ENCODE measurements around the gene ABCA8.

DNA sequence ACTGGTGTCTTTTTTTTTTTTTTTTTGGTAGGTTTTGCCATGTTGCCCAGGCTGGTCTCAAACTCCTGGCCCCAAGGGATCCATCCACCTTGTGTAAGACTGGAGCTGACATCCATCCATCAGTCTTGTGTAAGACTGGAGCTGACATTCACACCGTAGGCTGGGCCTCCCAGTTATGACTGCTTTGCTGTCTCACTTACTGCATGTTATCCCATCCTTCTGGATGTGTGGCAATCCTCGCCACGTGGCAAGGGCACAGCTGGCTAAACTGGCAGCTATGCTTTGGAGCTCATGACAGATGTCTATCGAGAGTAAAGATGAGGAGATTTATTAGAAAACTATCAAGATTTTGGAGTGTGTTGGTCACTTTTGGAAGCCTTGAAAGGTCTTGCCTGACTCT is 115.1 kb downstream of the ABCA8 start:
- TF ChIP-seq CREB1 (CRISPR knock-in tag; IDR thresholded peaks at IDR 0.05; ENCODE audit: low read depth) = no peak
- TF ChIP-seq, protein P1, sequence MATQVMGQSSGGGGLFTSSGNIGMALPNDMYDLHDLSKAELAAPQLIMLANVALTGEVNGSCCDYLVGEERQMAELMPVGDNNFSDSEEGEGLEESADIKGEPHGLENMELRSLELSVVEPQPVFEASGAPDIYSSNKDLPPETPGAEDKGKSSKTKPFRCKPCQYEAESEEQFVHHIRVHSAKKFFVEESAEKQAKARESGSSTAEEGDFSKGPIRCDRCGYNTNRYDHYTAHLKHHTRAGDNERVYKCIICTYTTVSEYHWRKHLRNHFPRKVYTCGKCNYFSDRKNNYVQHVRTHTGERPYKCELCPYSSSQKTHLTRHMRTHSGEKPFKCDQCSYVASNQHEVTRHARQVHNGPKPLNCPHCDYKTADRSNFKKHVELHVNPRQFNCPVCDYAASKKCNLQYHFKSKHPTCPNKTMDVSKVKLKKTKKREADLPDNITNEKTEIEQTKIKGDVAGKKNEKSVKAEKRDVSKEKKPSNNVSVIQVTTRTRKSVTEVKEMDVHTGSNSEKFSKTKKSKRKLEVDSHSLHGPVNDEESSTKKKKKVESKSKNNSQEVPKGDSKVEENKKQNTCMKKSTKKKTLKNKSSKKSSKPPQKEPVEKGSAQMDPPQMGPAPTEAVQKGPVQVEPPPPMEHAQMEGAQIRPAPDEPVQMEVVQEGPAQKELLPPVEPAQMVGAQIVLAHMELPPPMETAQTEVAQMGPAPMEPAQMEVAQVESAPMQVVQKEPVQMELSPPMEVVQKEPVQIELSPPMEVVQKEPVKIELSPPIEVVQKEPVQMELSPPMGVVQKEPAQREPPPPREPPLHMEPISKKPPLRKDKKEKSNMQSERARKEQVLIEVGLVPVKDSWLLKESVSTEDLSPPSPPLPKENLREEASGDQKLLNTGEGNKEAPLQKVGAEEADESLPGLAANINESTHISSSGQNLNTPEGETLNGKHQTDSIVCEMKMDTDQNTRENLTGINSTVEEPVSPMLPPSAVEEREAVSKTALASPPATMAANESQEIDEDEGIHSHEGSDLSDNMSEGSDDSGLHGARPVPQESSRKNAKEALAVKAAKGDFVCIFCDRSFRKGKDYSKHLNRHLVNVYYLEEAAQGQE (IDR thresholded peaks at IDR 0.05; ENCODE audit: unreplicated experiment) = no peak
- TF ChIP-seq, protein P2, sequence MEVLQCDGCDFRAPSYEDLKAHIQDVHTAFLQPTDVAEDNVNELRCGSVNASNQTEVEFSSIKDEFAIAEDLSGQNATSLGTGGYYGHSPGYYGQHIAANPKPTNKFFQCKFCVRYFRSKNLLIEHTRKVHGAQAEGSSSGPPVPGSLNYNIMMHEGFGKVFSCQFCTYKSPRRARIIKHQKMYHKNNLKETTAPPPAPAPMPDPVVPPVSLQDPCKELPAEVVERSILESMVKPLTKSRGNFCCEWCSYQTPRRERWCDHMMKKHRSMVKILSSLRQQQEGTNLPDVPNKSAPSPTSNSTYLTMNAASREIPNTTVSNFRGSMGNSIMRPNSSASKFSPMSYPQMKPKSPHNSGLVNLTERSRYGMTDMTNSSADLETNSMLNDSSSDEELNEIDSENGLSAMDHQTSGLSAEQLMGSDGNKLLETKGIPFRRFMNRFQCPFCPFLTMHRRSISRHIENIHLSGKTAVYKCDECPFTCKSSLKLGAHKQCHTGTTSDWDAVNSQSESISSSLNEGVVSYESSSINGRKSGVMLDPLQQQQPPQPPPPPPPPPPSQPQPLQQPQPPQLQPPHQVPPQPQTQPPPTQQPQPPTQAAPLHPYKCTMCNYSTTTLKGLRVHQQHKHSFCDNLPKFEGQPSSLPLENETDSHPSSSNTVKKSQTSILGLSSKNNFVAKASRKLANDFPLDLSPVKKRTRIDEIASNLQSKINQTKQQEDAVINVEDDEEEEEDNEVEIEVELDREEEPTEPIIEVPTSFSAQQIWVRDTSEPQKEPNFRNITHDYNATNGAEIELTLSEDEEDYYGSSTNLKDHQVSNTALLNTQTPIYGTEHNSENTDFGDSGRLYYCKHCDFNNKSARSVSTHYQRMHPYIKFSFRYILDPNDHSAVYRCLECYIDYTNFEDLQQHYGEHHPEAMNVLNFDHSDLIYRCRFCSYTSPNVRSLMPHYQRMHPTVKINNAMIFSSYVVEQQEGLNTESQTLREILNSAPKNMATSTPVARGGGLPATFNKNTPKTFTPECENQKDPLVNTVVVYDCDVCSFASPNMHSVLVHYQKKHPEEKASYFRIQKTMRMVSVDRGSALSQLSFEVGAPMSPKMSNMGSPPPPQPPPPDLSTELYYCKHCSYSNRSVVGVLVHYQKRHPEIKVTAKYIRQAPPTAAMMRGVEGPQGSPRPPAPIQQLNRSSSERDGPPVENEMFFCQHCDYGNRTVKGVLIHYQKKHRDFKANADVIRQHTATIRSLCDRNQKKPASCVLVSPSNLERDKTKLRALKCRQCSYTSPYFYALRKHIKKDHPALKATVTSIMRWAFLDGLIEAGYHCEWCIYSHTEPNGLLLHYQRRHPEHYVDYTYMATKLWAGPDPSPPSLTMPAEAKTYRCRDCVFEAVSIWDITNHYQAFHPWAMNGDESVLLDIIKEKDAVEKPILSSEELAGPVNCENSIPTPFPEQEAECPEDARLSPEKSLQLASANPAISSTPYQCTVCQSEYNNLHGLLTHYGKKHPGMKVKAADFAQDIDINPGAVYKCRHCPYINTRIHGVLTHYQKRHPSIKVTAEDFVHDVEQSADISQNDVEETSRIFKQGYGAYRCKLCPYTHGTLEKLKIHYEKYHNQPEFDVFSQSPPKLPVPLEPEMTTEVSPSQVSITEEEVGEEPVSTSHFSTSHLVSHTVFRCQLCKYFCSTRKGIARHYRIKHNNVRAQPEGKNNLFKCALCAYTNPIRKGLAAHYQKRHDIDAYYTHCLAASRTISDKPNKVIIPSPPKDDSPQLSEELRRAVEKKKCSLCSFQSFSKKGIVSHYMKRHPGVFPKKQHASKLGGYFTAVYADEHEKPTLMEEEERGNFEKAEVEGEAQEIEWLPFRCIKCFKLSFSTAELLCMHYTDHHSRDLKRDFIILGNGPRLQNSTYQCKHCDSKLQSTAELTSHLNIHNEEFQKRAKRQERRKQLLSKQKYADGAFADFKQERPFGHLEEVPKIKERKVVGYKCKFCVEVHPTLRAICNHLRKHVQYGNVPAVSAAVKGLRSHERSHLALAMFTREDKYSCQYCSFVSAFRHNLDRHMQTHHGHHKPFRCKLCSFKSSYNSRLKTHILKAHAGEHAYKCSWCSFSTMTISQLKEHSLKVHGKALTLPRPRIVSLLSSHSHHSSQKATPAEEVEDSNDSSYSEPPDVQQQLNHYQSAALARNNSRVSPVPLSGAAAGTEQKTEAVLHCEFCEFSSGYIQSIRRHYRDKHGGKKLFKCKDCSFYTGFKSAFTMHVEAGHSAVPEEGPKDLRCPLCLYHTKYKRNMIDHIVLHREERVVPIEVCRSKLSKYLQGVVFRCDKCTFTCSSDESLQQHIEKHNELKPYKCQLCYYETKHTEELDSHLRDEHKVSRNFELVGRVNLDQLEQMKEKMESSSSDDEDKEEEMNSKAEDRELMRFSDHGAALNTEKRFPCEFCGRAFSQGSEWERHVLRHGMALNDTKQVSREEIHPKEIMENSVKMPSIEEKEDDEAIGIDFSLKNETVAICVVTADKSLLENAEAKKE (CRISPR knock-in tag; IDR thresholded peaks at IDR 0.05) = no peak
- TF ChIP-seq, protein P3, sequence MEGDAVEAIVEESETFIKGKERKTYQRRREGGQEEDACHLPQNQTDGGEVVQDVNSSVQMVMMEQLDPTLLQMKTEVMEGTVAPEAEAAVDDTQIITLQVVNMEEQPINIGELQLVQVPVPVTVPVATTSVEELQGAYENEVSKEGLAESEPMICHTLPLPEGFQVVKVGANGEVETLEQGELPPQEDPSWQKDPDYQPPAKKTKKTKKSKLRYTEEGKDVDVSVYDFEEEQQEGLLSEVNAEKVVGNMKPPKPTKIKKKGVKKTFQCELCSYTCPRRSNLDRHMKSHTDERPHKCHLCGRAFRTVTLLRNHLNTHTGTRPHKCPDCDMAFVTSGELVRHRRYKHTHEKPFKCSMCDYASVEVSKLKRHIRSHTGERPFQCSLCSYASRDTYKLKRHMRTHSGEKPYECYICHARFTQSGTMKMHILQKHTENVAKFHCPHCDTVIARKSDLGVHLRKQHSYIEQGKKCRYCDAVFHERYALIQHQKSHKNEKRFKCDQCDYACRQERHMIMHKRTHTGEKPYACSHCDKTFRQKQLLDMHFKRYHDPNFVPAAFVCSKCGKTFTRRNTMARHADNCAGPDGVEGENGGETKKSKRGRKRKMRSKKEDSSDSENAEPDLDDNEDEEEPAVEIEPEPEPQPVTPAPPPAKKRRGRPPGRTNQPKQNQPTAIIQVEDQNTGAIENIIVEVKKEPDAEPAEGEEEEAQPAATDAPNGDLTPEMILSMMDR (conservative IDR thresholded peaks at IDR 0.05; ENCODE audit: low read depth in 2 of 2) = no peak
- no peak for TF ChIP-seq EZH2 (IDR thresholded peaks at IDR 0.05; ENCODE audit: low read depth, unreplicated experiment)
- no peak for TF ChIP-seq EZH2phosphoT487 (IDR thresholded peaks at IDR 0.05; ENCODE audit: unreplicated experiment)

Data from GM23338 (cell line).